Diencephalon (tissue), 1 donor: ENCODE results near the gene MEPCE. TPM values are rescaled to one million over a fixed set of nuclear protein-coding genes. Genes with fewer than 3 reads are reported as not detected.

Experiments
- total RNA-seq: library from RNA; depleted of rRNA; stranded (reverse); fragments of >200 nt; gene quantifications from one replicate; pipeline ENCODE4 v1.2.3, GENCODE V29; 2014

Gene MEPCE
- total RNA-seq, result 27.9 TPM

GRCh38 chr7:100429637-100430492 is at the start of gene MEPCE:
Gene MEPCE, plus strand, starts transcription at chr7:100429831. Its CDS starts 188 bp downstream, at chr7:100430019.

GRCh38 chr7:100428199-100428966 is 1.2 kb upstream of the MEPCE start, which contains the start of gene ZCWPW1:
Gene ZCWPW1, minus strand, starts transcription at chr7:100428703. Its CDS starts 8,054 bp downstream, at chr7:100420649.

GRCh38 chr7:100464210-100464660 is 34.6 kb downstream of the MEPCE start, which contains the start of gene SPACDR:
Gene SPACDR, minus strand, starts transcription at chr7:100464260. Its CDS starts 235 bp downstream, at chr7:100464025.

GRCh38 chr7:100478958-100479660 is 49.5 kb downstream of the MEPCE start, which contains the start of gene TSC22D4:
Gene TSC22D4, minus strand, starts transcription at chr7:100479214. Its CDS starts 1,176 bp downstream, at chr7:100478038.

Other genes with a start within 250 kb of the MEPCE start
- not detected for gene PVRIG, start 209.9 kb upstream of the MEPCE start, total RNA-seq
- gene SPDYE3, start 122.1 kb upstream of the MEPCE start, total RNA-seq, result not detected
- 14.5 TPM for gene PILRB, start 71.7 kb upstream of the MEPCE start, total RNA-seq
- gene PILRA, start 56.3 kb upstream of the MEPCE start, total RNA-seq, result 1.2 TPM
- 2.1 TPM for gene ZCWPW1, start 1.1 kb upstream of the MEPCE start, total RNA-seq
- gene PPP1R35, start 6.7 kb downstream of the MEPCE start, total RNA-seq, result 7.6 TPM
- not detected for gene SPACDR, start 34.4 kb downstream of the MEPCE start, total RNA-seq
- 33.7 TPM for gene TSC22D4, start 49.4 kb downstream of the MEPCE start, total RNA-seq
- gene NYAP1, start 54.1 kb downstream of the MEPCE start, total RNA-seq, result 38.8 TPM
- 6.7 TPM for gene AGFG2, start 109.4 kb downstream of the MEPCE start, total RNA-seq
- gene SAP25, start 144.1 kb downstream of the MEPCE start, total RNA-seq, result not detected
- gene LRCH4, start 156.3 kb downstream of the MEPCE start, total RNA-seq, result 11.1 TPM
- not detected for gene FBXO24, start 156.5 kb downstream of the MEPCE start, total RNA-seq
- gene PCOLCE, start 172.5 kb downstream of the MEPCE start, total RNA-seq, result 9.0 TPM
- 11.3 TPM for gene MOSPD3, start 182.7 kb downstream of the MEPCE start, total RNA-seq
- gene TFR2, start 211.7 kb downstream of the MEPCE start, total RNA-seq, result 9.2 TPM
- 90.4 TPM for gene ACTL6B, start 226.6 kb downstream of the MEPCE start, total RNA-seq
- 120 TPM for gene GNB2, start 243.9 kb downstream of the MEPCE start, total RNA-seq